ENCODE results near the gene NHS. TPM values are rescaled to one million over a fixed set of nuclear protein-coding genes. Genes with fewer than 3 reads are reported as not detected.

The NHS gene
- polyA plus RNA-seq, 2 of the 4 experiments (the other 2 are of a cell fraction): 3.6 to 5.0 TPM

DNA sequence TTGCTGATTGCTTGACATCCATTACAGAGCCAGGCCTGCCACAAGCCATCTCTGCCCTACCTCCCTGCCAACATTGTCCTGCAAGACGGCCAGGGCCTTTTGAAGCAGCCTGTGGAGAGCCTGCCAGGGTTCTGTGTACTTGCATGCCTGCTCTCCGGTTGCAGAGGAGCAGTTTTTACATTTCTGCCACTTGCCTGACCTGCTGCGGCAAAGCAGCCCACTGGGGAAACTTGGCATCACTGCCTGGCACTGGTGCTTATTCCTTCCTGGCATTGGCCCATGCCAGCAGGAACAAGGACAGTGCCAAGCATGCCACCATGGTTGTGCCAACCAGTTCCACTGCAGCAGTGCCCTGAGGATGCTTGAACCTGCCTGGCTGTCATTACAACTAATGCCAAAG lies 167.1 kb downstream of the NHS start:
- CTCF ChIA-PET: interaction anchor here (0.8 kb wide), 1 partner anchor 98 kb away, joined by 3 read pairs; no protein-coding TSS in a partner anchor
- 40% methylated on average over 1 of the region's 3 CpGs for WGBS (ENCODE audit: missing lambda C conversion rate)
- Histone ChIP-seq H3K4me3 (no peak overlapping the region), H3K4me1 (peaks cover 13% of the 10 kb centered on the region), H3K9me3 (no peaks in the 10 kb centered on the region), H3K27ac (no peak overlapping the region), H3K4me2 (no peak overlapping the region)
- no peak for TF ChIP-seq KDM1A (IDR thresholded peaks at IDR 0.05; ENCODE audit: low read depth)
- no peak for TF ChIP-seq BHLHE40 (IDR thresholded peaks at IDR 0.05; ENCODE audit: low read depth, low read length)
- TF ChIP-seq CEBPB (IDR thresholded peaks at IDR 0.05): no peak
- TF ChIP-seq TP53 (CRISPR knock-in tag; IDR thresholded peaks at IDR 0.05): no peak
- TF ChIP-seq JUN (IDR thresholded peaks at IDR 0.05): no peak
- TF ChIP-seq, protein P1, sequence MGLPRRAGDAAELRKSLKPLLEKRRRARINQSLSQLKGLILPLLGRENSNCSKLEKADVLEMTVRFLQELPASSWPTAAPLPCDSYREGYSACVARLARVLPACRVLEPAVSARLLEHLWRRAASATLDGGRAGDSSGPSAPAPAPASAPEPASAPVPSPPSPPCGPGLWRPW (IDR thresholded peaks at IDR 0.05): no peak
- TF ChIP-seq, protein P2, sequence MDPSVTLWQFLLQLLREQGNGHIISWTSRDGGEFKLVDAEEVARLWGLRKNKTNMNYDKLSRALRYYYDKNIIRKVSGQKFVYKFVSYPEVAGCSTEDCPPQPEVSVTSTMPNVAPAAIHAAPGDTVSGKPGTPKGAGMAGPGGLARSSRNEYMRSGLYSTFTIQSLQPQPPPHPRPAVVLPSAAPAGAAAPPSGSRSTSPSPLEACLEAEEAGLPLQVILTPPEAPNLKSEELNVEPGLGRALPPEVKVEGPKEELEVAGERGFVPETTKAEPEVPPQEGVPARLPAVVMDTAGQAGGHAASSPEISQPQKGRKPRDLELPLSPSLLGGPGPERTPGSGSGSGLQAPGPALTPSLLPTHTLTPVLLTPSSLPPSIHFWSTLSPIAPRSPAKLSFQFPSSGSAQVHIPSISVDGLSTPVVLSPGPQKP (IDR thresholded peaks at IDR 0.05; ENCODE audit: low read depth, low read length): no peak
- TF ChIP-seq CBX8 (IDR thresholded peaks at IDR 0.05): no peak
- TF ChIP-seq, protein P3, sequence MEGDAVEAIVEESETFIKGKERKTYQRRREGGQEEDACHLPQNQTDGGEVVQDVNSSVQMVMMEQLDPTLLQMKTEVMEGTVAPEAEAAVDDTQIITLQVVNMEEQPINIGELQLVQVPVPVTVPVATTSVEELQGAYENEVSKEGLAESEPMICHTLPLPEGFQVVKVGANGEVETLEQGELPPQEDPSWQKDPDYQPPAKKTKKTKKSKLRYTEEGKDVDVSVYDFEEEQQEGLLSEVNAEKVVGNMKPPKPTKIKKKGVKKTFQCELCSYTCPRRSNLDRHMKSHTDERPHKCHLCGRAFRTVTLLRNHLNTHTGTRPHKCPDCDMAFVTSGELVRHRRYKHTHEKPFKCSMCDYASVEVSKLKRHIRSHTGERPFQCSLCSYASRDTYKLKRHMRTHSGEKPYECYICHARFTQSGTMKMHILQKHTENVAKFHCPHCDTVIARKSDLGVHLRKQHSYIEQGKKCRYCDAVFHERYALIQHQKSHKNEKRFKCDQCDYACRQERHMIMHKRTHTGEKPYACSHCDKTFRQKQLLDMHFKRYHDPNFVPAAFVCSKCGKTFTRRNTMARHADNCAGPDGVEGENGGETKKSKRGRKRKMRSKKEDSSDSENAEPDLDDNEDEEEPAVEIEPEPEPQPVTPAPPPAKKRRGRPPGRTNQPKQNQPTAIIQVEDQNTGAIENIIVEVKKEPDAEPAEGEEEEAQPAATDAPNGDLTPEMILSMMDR (IDR thresholded peaks at IDR 0.05): no peak
- no peak for TF ChIP-seq FOSB (CRISPR knock-in tag; IDR thresholded peaks at IDR 0.05)
- no peak for TF ChIP-seq CHD4 (IDR thresholded peaks at IDR 0.05; ENCODE audit: borderline replicate concordance)
- TF ChIP-seq ZFP36 (IDR thresholded peaks at IDR 0.05; ENCODE audit: borderline replicate concordance, partially characterized antibody): no peak
- TF ChIP-seq TFCP2L1 (CRISPR knock-in tag; IDR thresholded peaks at IDR 0.05): no peak
- TF ChIP-seq, protein P4, sequence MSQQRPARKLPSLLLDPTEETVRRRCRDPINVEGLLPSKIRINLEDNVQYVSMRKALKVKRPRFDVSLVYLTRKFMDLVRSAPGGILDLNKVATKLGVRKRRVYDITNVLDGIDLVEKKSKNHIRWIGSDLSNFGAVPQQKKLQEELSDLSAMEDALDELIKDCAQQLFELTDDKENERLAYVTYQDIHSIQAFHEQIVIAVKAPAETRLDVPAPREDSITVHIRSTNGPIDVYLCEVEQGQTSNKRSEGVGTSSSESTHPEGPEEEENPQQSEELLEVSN (IDR thresholded peaks at IDR 0.05; ENCODE audit: borderline replicate concordance, low read depth): no peak
- no peak for TF ChIP-seq NFE2L2 (conservative IDR thresholded peaks at IDR 0.05; ENCODE audit: low read length)
- TF ChIP-seq CBX2 (IDR thresholded peaks at IDR 0.05; ENCODE audit: borderline replicate concordance, low read depth): no peak
- TF ChIP-seq EHF (CRISPR knock-in tag; IDR thresholded peaks at IDR 0.05): no peak
- TF ChIP-seq SMC3 (IDR thresholded peaks at IDR 0.05): no peak
- no peak for TF ChIP-seq ZC3H11A (IDR thresholded peaks at IDR 0.05)
- no peak for DNase-seq (ENCODE audit: low read depth in 1 of 2, low spot score in 1 of 2)
- no peak for ATAC-seq
- POLR2A ChIA-PET: no interaction called here
- no peak for FAIRE-seq

DNA sequence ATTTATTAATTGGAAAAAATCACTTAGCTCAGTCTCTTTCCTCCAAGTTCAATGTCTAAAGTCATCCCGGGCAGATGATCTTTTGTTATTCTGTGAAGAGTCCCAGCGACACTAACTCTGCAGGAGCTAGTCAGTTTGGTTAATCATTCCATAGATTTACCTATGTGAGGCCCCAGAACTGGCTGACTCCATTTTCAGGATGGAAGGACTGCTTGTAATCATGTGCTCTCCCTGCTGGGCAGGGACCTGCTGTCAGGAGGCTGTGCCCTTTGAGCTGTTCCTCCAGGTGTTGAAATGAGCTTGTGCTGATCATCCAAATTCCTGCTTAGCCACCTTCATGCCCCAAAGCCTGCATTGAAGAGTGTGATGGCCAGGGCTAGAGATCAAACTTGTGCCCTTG lies 169.8 kb downstream of the NHS start:
- peaks cover 30% of the 10 kb centered on the region for H3K4me1 ChIP-seq
- POLR2A ChIA-PET: no interaction called here
- no peak for DNase-seq (ENCODE audit: low read depth in 1 of 2, low spot score in 1 of 2)

More for the DNA sequence above, 169.8 kb downstream of the NHS start:
- WGBS (ENCODE audit: missing lambda C conversion rate): 83% methylated on average over 2 of the region's 2 CpGs
- FAIRE-seq (no peak), ATAC-seq (no peak)
- CTCF ChIA-PET: interaction anchor here (1.3 kb wide), 1 partner anchor 46 kb away, joined by 5 read pairs; no protein-coding TSS in a partner anchor
- Histone ChIP-seq H3K9me3 (no peaks in the 10 kb centered on the region), H3K4me2 (no peak overlapping the region), H3K4me3 (no peak overlapping the region), H3K27ac (peak overlapping the region in 1 of 2 experiments; percentile 36; a peak in 1 of 6 replicates)
- TF ChIP-seq, protein P5, sequence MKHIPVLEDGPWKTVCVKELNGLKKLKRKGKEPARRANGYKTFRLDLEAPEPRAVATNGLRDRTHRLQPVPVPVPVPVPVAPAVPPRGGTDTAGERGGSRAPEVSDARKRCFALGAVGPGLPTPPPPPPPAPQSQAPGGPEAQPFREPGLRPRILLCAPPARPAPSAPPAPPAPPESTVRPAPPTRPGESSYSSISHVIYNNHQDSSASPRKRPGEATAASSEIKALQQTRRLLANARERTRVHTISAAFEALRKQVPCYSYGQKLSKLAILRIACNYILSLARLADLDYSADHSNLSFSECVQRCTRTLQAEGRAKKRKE (CRISPR knock-in tag; IDR thresholded peaks at IDR 0.05; ENCODE audit: low read depth): no peak
- TF ChIP-seq CBX2 (IDR thresholded peaks at IDR 0.05; ENCODE audit: borderline replicate concordance, low read depth) (no peak), HOXB5 (CRISPR knock-in tag; IDR thresholded peaks at IDR 0.05) (no peak), EHF (CRISPR knock-in tag; IDR thresholded peaks at IDR 0.05) (no peak), FOXS1 (CRISPR knock-in tag; IDR thresholded peaks at IDR 0.05) (no peak), ZSCAN20 (CRISPR knock-in tag; IDR thresholded peaks at IDR 0.05) (no peak), ZNF302 (CRISPR knock-in tag; IDR thresholded peaks at IDR 0.05) (no peak), KDM5A (IDR thresholded peaks at IDR 0.05) (no peak), RARB (CRISPR knock-in tag; IDR thresholded peaks at IDR 0.05) (no peak), CHD4 (IDR thresholded peaks at IDR 0.05; ENCODE audit: borderline replicate concordance) (no peak), FOSB (CRISPR knock-in tag; IDR thresholded peaks at IDR 0.05) (no peak), NR3C1 (IDR thresholded peaks at IDR 0.05) (no peak)
- TF ChIP-seq, protein P4 (IDR thresholded peaks at IDR 0.05; ENCODE audit: borderline replicate concordance, low read depth): no peak
- TF ChIP-seq, protein P6, sequence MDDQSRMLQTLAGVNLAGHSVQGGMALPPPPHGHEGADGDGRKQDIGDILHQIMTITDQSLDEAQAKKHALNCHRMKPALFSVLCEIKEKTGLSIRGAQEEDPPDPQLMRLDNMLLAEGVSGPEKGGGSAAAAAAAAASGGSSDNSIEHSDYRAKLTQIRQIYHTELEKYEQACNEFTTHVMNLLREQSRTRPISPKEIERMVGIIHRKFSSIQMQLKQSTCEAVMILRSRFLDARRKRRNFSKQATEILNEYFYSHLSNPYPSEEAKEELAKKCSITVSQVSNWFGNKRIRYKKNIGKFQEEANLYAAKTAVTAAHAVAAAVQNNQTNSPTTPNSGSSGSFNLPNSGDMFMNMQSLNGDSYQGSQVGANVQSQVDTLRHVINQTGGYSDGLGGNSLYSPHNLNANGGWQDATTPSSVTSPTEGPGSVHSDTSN (IDR thresholded peaks at IDR 0.05): no peak

Measured in A549 (cell line).